LHCN-M2 (cell line): ENCODE results near the gene SYPL2. TPM values are rescaled to one million over a fixed set of nuclear protein-coding genes. Genes with fewer than 3 reads are reported as not detected.
"Not testable (repeated sequence)": the region's sequence is repeated elsewhere in the genome, so short reads cannot be mapped to it uniquely, and the experiment has no call there.

Experiments used
- DNase-seq: peaks from one replicate; pipeline ENCODE4 v3.0.0-alpha.2; 2012; ENCODE audit warnings: low read depth
- polyA plus RNA-seq: library from polyadenylated mRNA; unstranded; fragments of >200 nt; gene quantifications from one replicate; pipeline ENCODE4 v1.2.1, GENCODE V29; 2012; ENCODE audit warnings: missing spikeins
- total RNA-seq: library from RNA; depleted of rRNA; stranded (reverse); fragments of >200 nt; gene quantifications from 2 replicates; pipeline ENCODE4 v1.2.3, GENCODE V29; 2014; rRNA removed

Gene SYPL2
- total RNA-seq = 0.06 and 0.34 TPM in 2 replicates
- 0.40 TPM for polyA plus RNA-seq

DNA sequence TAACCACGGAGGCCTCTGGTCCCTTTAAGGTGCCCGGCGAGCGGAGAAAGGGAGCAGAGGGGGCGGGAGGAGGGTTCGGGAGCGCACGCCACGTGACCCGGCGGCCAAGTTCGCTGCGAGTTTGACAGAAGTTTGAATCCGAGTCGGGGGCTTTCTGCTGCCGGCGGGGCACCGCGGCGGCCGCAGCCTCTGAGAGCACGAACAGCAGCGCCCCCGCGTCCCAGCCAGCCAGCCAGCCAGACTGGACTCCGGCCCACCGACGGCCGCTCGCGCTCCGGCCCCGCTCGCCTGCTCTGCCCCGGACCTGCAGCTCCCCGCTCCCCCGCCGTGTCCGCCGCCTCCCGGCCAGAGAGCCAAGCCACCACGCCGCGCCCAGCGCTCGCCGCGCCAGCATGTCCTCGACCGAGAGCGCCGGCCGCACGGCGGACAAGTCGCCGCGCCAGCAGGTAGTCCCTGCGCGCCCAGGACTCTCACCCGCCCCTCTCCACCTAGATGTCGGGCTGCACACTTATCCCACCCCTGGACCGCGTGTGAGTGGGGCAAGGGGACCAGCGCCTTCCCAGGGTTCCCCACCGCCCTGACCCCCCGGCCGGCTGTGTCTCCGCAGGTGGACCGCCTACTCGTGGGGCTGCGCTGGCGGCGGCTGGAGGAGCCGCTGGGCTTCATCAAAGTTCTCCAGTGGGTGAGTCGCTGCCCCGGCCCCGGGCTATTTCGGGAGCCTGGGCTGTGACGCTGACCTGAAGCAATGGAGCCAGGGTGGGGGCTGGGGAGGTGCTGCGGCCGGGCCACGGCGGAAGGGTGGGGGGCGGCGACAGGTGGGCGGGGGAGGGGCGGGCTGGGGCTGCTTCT is at the start of gene SYPL2:
TSS of gene SYPL2 (plus strand) at position 95 of the 849 bp plus-strand sequence. CDS start at position 393, 298 bp downstream.
- DNase-seq = no peak

GRCh38 chr1:109423498-109423897 is 42.8 kb upstream of the SYPL2 start:
- no peak for DNase-seq

DNA sequence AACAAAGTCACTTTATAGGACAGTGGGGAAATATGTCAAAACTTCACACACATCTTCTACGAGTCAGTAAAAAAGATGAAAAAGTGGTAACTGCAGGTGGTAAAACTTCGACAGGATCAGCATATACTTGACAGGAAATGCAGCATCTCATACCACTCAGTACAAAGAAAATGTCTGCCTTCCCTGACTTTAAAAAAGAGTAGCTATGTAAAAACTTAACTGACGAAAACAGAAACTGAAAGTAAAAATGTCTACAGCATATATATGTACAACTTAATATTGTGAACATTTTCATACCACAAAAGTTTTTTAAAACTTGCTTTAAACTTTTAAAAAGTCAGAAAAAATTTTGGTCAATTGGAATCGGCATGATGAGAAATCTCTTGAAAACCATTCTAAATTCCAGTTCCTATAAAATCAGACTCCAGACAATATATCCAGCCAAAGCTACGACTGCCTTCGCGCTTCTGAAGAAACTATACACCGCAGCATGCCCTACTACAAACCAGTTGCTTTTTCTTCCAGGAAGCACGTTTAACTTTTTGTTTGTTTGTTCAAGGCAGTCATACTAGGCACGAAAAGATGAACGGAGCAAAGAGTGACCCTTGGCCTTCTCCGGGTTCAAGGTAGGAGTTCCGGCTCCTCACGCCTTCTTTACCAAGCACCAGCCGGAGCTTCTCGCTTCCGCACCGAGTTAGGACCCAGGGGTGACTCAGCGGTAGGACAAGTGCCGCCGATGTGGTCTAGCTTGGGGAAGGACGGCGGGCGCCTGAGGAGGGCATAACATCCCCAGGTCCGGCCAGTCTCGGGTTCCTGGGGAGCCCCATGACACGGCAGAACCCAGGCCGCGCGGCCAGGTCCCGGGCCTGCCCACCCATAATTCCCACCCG is 40.7 kb upstream of the SYPL2 start:
- DNase-seq = peak; percentile 65

DNA sequence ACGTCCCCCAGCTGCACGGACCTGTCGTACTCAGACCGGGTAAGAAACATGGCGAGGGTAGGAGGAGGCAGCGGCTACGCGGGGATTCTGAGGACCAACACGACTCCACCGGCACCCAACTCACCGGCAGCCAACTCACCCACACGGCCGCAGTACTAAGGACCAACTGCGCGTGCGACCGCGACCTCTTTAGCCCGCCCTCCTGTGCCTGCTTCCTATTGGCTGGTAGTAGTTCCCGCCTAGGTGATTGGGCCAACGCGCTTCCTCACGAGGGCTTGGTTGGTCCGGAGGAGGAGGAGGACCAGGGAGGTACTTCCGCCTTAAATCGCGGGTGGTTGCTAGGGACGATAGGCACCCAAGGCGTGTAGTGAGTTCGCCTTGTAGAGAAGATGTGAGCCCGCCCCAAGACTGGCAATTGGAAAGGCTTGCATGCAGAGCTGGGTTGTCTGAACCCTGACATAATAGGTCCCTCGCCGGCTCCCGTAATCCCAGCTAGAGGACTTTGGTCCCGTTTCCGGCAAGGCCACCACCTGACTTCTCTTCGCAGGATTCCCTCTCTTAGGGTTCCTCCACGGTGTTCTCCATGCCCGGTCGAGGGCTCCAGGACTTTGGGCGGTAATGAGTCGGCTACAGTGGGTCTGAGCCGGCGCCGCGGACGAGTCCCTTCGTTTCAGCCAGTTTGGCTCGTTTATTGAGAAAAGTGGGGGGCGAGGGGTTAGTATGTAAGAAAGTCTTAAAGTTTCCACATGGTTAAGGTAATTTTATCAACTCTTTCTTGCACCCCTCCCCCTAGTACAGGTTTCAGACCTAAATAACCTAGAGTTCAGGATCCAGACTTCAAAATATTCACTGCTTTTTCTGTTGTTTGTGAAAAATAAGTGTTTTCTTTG is 39.8 kb upstream of the SYPL2 start, which contains the start of gene PSMA5:
TSS of gene PSMA5 (minus strand) at position 168 of the 890 bp plus-strand sequence. CDS start at position 50, 118 bp downstream.
- peak; percentile 99 for DNase-seq

- DNase-seq = no peak
These were observed 39.2 kb upstream of the SYPL2 start for GRCh38 chr1:109427171-109427467.

GRCh38 chr1:109432336-109432735 is 34.0 kb upstream of the SYPL2 start:
- DNase-seq = no peak

GRCh38 chr1:109433322-109433721 is 33.0 kb upstream of the SYPL2 start:
- DNase-seq = no peak

- no peak for DNase-seq
These were observed 31.9 kb upstream of the SYPL2 start for GRCh38 chr1:109434484-109434883.

DNA sequence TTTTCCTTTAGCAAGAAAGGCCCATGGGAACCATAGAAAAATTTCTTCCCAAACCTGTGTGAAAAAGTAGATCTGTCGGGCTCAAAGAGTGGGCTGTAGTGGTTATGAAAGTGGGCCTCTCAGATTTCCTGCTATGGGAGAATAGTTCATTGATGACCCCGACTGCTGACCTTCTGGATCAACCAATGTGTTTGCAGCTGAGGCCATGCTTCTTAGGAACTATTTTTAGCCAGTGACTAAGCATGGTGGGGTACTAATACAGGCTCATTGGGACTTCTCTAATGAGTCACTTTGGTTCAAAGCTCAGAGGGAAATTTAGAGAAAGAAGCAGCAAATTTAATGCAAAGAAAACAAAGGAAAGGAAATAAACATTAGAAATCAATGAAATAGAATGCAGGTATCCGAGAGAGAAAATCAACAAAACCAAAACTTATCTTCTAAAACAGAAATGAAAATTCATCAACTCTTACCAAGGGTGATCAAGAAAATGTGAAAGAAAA is 27.5 kb upstream of the SYPL2 start:
- peak; percentile 96 for DNase-seq

DNA sequence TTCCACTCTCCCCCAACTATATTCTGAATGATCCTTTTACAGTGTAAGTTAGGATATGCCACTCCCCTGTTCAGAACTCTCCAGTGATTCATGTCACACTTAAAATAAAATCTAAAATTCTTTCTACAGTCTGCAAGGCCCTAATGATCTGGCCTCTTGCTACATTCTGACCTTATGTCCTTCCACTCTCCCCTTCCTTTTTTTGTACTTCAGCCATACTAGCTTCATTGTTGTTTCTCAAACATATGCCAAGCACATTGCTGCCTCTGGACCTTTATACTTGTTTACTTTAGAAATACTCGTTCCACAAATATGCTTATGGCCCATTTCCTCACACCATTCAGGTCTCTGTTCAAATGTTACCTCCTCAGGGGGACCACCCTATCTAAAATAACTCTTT is 25.3 kb upstream of the SYPL2 start:
- DNase-seq = peak; percentile 48

DNA sequence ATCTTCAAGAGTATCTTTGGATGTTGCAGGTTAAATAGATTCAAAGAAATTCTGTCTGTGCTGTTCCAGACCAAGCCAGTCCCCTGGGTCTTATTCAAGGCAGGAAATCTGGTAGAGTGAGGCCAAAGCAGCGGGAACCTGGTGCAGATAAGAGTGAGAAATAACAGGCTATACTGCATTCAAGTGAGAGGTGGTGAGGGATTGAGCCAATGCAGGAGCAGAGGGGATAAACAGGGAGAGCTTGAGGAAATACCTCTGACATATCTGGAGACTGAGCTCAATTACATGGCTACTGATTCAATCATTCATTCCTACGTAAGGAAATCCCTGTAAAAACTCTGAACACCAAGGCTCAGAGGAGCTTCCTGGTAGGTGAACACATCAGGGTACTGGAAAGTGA is 22.9 kb upstream of the SYPL2 start:
- no peak for DNase-seq

DNA sequence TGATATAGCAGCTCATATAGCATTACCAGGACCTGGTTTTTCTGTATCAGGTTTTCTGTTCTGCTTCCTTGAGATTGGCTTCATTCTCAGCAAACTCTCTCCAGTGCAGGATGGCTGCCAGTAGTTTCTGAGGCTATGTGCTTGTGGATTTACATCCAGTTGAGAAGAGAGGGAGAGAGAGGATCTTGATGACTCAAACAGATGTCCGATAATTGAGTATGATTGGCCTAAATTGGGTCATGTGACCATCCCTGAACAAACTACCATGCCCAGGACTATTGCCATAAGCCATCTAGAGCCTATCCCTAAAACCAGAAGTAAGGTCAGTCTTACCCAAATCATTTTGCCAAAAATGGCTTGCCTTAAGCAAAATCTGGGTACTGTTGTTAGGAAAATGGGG is 22.0 kb upstream of the SYPL2 start:
- no peak for DNase-seq

- DNase-seq = not testable (repeated sequence)
These were observed 20.2 kb upstream of the SYPL2 start for GRCh38 chr1:109445949-109446695.

- no peak for DNase-seq
These were observed 18.8 kb upstream of the SYPL2 start for GRCh38 chr1:109447524-109447923.

DNA sequence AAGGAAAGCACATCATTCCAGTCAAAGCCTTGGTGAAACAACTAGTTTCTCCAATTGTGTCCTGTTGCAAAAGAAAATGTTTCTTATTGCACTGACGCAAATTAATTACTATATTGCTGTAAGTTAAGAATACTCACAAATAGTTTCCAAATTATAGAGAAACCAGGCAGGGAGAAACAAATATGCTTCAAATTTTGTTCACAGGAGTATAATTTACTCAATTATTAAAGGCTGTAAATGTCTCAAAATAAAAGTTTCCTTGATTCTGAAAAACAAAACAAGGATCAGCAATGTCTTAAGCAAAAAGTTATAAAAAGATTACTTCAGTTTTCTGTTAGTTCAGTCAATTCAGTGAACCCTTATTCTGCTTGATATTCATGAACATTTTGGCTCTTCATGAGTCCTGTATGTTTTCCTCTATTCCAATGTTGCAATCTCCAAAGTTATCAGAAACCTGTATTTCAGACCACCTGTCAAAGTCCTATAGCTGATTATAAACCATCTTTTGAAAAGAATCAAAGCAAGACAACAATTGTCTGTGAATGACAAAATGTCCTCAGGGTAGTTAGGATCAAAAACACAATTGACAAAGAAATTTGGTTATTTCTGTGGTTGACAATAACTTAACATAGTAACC is 11.7 kb upstream of the SYPL2 start:
- DNase-seq = no peak

- no peak for DNase-seq
These were observed 8.5 kb upstream of the SYPL2 start for GRCh38 chr1:109457819-109458218.

GRCh38 chr1:109466125-109466451 is 258 bp upstream of the SYPL2 start:
- DNase-seq = no peak

DNA sequence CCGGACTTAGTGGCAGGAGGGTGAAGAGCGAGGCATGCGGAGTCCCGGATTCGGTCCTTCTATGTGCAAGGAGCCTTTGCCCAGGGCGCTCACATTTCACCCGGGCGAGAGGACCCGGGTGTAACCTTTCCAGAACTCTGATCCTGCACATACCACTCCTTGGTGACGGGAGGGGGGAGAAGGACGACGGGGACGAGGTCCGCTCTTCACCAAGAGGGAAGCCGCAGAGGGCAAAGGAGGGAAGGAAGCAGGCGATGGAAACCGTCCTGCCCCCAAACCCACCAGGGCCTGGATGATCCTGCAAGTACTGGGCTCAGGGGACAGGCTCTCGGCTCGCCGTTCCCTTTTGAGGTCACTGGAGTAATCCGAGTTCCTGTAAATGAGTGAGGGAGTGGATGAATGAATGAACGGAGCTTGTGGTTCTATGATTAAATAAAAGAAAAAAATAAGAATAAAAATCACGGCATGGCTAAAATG is 993 bp downstream of the SYPL2 start:
- DNase-seq = no peak

- no peak for DNase-seq
These were observed 1.7 kb downstream of the SYPL2 start for GRCh38 chr1:109468061-109468460.

GRCh38 chr1:109468903-109469302 is 2.6 kb downstream of the SYPL2 start:
- no peak for DNase-seq
